ENCODE measurements around the gene CTBP2.

DNA sequence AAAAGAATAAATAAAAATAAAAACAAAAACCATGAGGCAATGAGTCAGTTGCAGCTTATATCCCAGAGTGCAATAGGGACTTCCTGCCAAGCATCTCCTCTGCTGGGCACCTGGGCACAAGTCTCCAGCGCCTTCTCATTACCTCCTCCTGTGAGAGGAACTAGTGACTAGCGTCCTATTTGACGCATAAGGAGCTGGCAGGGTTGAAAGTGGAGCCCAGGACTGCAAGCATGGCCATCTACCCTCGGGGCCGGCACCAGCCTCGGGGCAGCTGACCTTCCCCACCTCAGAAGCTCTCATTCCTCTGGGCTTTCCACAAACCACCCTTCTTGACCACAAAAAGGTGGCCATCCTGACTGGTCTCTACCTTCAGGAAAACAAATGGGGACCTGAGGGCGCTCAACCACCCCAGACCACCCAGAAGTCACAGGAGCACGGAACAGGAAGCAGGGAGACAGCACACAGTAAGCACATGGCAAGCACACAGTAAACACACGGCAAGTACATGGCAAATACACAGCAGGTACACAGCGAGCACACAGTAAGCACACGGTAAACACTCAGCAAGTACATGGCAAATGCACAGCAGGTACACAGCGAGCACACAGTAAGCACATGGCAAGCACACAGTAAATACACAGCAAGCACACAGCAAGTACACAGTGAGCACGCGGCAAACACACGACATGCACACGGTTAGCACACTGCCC is 19.1 kb downstream of the CTBP2 start:
- no peak for TF ChIP-seq POLR2A (IDR thresholded peaks at IDR 0.05)
- TF ChIP-seq, protein P1, sequence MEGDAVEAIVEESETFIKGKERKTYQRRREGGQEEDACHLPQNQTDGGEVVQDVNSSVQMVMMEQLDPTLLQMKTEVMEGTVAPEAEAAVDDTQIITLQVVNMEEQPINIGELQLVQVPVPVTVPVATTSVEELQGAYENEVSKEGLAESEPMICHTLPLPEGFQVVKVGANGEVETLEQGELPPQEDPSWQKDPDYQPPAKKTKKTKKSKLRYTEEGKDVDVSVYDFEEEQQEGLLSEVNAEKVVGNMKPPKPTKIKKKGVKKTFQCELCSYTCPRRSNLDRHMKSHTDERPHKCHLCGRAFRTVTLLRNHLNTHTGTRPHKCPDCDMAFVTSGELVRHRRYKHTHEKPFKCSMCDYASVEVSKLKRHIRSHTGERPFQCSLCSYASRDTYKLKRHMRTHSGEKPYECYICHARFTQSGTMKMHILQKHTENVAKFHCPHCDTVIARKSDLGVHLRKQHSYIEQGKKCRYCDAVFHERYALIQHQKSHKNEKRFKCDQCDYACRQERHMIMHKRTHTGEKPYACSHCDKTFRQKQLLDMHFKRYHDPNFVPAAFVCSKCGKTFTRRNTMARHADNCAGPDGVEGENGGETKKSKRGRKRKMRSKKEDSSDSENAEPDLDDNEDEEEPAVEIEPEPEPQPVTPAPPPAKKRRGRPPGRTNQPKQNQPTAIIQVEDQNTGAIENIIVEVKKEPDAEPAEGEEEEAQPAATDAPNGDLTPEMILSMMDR (IDR thresholded peaks at IDR 0.05): no peak

Measured in breast epithelium (tissue), 3 donors.